Fibroblast of skin of scalp (primary cell): ENCODE data around the gene AKAP6.

Experiments used
- DNase-seq: peaks from one replicate; pipeline ENCODE4 v3.0.0-alpha.2; 2013

AKAP6 gene

GRCh38 chr14:32627545-32628298 is 298.6 kb downstream of the AKAP6 start:
- no peak for DNase-seq

GRCh38 chr14:32629236-32629635 is 300.1 kb downstream of the AKAP6 start:
- DNase-seq = peak; percentile 47

- DNase-seq = no peak
Observed at GRCh38 chr14:32630701-32631100, 301.6 kb downstream of the AKAP6 start.

GRCh38 chr14:32633224-32633859 is 304.2 kb downstream of the AKAP6 start:
- peak; percentile 5 for DNase-seq

- no peak for DNase-seq
Observed at GRCh38 chr14:32633930-32634329, 304.8 kb downstream of the AKAP6 start.

GRCh38 chr14:32635061-32635719 is 306.1 kb downstream of the AKAP6 start:
- DNase-seq = peak; percentile 63

- no peak for DNase-seq
Observed at GRCh38 chr14:32637582-32637981, 308.5 kb downstream of the AKAP6 start.

- no peak for DNase-seq
Observed at GRCh38 chr14:32639208-32639607, 310.1 kb downstream of the AKAP6 start.

- DNase-seq = no peak
Observed at GRCh38 chr14:32645551-32645950, 316.5 kb downstream of the AKAP6 start.

GRCh38 chr14:32648434-32648833 is 319.3 kb downstream of the AKAP6 start:
- DNase-seq = peak; percentile 20

- DNase-seq = no peak
Observed at GRCh38 chr14:32650030-32650429, 320.9 kb downstream of the AKAP6 start.

- DNase-seq = no peak
Observed at GRCh38 chr14:32650665-32651064, 321.6 kb downstream of the AKAP6 start.

- DNase-seq = peak; percentile 14
Observed at GRCh38 chr14:32654106-32654505, 325.0 kb downstream of the AKAP6 start.

- DNase-seq = no peak
Observed at GRCh38 chr14:32656601-32657000, 327.5 kb downstream of the AKAP6 start.

GRCh38 chr14:32657081-32657480 is 328.0 kb downstream of the AKAP6 start:
- DNase-seq = peak; percentile 81

GRCh38 chr14:32661216-32661615 is 332.1 kb downstream of the AKAP6 start:
- no peak for DNase-seq

GRCh38 chr14:32662211-32662610 is 333.1 kb downstream of the AKAP6 start:
- DNase-seq = peak; percentile 76

- peak; percentile 44 for DNase-seq
Observed at GRCh38 chr14:32666308-32666707, 337.2 kb downstream of the AKAP6 start.

GRCh38 chr14:32667287-32667686 is 338.2 kb downstream of the AKAP6 start:
- no peak for DNase-seq

GRCh38 chr14:32667791-32668190 is 338.7 kb downstream of the AKAP6 start:
- DNase-seq = no peak

- peak; percentile 23 for DNase-seq
Observed at GRCh38 chr14:32669391-32669790, 340.3 kb downstream of the AKAP6 start.

- DNase-seq = no peak
Observed at GRCh38 chr14:32675433-32675832, 346.3 kb downstream of the AKAP6 start.

- DNase-seq = no peak
Observed at GRCh38 chr14:32677129-32677780, 348.2 kb downstream of the AKAP6 start.
